Ishikawa (cell line): ENCODE data around the gene TRIM5.

Experiments used
- CEBPB ChIP-seq: IDR thresholded peaks from 2 replicates; pipeline ENCODE4 v1.6.1; 2012
- EGR1 ChIP-seq: IDR thresholded peaks from 2 replicates; pipeline ENCODE4 v1.6.1; 2012
- EP300 ChIP-seq: IDR thresholded peaks from 2 replicates; pipeline ENCODE4 v1.6.1; 2012; ENCODE audit warnings: borderline replicate concordance
- FOXM1 ChIP-seq: IDR thresholded peaks from 2 replicates; pipeline ENCODE4 v1.6.1; 2012; ENCODE audit warnings: low read depth, borderline replicate concordance
- NFIC ChIP-seq: IDR thresholded peaks from 2 replicates; pipeline ENCODE4 v1.6.1; 2012
- RAD21 ChIP-seq: IDR thresholded peaks from 2 replicates; pipeline ENCODE4 v1.6.1; 2012; ENCODE audit warnings: low read depth
- TEAD4 ChIP-seq: IDR thresholded peaks from 2 replicates; pipeline ENCODE4 v1.6.1; 2012
- YY1 ChIP-seq: IDR thresholded peaks from 2 replicates; pipeline ENCODE4 v1.6.1; 2012; ENCODE audit warnings: low read depth
- TF ChIP-seq, protein P1 (sequence below): IDR thresholded peaks from 2 replicates; pipeline ENCODE4 v1.6.1; 2012

GRCh38 chr11:5696210-5696609, 11.3 kb upstream of the TRIM5 start:
- TF ChIP-seq EP300 (no peak), EGR1 (no peak), YY1 (no peak), RAD21 (no peak), CEBPB (no peak), NFIC (no peak), FOXM1 (no peak), TEAD4 (no peak)
- TF ChIP-seq, protein P1, sequence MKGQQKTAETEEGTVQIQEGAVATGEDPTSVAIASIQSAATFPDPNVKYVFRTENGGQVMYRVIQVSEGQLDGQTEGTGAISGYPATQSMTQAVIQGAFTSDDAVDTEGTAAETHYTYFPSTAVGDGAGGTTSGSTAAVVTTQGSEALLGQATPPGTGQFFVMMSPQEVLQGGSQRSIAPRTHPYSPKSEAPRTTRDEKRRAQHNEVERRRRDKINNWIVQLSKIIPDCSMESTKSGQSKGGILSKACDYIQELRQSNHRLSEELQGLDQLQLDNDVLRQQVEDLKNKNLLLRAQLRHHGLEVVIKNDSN: no peak
